ENCODE results near the gene ERFE. TPM values are rescaled to one million over a fixed set of nuclear protein-coding genes. Genes with fewer than 3 reads are reported as not detected.

Gene ERFE
- total RNA-seq, 1 experiment from 2014 or later = 4.5 TPM

- TF ChIP-seq, protein P1, sequence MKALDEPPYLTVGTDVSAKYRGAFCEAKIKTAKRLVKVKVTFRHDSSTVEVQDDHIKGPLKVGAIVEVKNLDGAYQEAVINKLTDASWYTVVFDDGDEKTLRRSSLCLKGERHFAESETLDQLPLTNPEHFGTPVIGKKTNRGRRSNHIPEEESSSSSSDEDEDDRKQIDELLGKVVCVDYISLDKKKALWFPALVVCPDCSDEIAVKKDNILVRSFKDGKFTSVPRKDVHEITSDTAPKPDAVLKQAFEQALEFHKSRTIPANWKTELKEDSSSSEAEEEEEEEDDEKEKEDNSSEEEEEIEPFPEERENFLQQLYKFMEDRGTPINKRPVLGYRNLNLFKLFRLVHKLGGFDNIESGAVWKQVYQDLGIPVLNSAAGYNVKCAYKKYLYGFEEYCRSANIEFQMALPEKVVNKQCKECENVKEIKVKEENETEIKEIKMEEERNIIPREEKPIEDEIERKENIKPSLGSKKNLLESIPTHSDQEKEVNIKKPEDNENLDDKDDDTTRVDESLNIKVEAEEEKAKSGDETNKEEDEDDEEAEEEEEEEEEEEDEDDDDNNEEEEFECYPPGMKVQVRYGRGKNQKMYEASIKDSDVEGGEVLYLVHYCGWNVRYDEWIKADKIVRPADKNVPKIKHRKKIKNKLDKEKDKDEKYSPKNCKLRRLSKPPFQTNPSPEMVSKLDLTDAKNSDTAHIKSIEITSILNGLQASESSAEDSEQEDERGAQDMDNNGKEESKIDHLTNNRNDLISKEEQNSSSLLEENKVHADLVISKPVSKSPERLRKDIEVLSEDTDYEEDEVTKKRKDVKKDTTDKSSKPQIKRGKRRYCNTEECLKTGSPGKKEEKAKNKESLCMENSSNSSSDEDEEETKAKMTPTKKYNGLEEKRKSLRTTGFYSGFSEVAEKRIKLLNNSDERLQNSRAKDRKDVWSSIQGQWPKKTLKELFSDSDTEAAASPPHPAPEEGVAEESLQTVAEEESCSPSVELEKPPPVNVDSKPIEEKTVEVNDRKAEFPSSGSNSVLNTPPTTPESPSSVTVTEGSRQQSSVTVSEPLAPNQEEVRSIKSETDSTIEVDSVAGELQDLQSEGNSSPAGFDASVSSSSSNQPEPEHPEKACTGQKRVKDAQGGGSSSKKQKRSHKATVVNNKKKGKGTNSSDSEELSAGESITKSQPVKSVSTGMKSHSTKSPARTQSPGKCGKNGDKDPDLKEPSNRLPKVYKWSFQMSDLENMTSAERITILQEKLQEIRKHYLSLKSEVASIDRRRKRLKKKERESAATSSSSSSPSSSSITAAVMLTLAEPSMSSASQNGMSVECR (CRISPR knock-in tag; IDR thresholded peaks at IDR 0.05; ENCODE audit: borderline replicate concordance) = no peak
- no peak for TF ChIP-seq ATF1 (CRISPR knock-in tag; IDR thresholded peaks at IDR 0.05)
- TF ChIP-seq MXD4 (CRISPR knock-in tag; IDR thresholded peaks at IDR 0.05; ENCODE audit: borderline replicate concordance) = no peak
- no peak for TF ChIP-seq E2F4 (CRISPR knock-in tag; IDR thresholded peaks at IDR 0.05; ENCODE audit: borderline replicate concordance, low read depth)
- TF ChIP-seq, protein P2, sequence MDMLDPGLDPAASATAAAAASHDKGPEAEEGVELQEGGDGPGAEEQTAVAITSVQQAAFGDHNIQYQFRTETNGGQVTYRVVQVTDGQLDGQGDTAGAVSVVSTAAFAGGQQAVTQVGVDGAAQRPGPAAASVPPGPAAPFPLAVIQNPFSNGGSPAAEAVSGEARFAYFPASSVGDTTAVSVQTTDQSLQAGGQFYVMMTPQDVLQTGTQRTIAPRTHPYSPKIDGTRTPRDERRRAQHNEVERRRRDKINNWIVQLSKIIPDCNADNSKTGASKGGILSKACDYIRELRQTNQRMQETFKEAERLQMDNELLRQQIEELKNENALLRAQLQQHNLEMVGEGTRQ (CRISPR knock-in tag; IDR thresholded peaks at IDR 0.05) = peak; percentile 47; the same call in 1 of the 2 replicates
- TF ChIP-seq, protein P3, sequence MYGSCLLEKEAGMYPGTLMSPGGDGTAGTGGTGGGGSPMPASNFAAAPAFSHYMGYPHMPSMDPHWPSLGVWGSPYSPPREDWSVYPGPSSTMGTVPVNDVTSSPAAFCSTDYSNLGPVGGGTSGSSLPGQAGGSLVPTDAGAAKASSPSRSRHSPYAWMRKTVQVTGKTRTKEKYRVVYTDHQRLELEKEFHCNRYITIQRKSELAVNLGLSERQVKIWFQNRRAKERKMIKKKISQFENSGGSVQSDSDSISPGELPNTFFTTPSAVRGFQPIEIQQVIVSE (CRISPR knock-in tag; IDR thresholded peaks at IDR 0.05; ENCODE audit: borderline replicate concordance) = no peak
- TF ChIP-seq ZBTB21 (CRISPR knock-in tag; IDR thresholded peaks at IDR 0.05; ENCODE audit: borderline replicate concordance) = no peak
- no peak for TF ChIP-seq TEAD4 (CRISPR knock-in tag; IDR thresholded peaks at IDR 0.05)
- no peak for TF ChIP-seq STAT6 (CRISPR knock-in tag; conservative IDR thresholded peaks at IDR 0.05; ENCODE audit: low read depth)
- TF ChIP-seq, protein P4, sequence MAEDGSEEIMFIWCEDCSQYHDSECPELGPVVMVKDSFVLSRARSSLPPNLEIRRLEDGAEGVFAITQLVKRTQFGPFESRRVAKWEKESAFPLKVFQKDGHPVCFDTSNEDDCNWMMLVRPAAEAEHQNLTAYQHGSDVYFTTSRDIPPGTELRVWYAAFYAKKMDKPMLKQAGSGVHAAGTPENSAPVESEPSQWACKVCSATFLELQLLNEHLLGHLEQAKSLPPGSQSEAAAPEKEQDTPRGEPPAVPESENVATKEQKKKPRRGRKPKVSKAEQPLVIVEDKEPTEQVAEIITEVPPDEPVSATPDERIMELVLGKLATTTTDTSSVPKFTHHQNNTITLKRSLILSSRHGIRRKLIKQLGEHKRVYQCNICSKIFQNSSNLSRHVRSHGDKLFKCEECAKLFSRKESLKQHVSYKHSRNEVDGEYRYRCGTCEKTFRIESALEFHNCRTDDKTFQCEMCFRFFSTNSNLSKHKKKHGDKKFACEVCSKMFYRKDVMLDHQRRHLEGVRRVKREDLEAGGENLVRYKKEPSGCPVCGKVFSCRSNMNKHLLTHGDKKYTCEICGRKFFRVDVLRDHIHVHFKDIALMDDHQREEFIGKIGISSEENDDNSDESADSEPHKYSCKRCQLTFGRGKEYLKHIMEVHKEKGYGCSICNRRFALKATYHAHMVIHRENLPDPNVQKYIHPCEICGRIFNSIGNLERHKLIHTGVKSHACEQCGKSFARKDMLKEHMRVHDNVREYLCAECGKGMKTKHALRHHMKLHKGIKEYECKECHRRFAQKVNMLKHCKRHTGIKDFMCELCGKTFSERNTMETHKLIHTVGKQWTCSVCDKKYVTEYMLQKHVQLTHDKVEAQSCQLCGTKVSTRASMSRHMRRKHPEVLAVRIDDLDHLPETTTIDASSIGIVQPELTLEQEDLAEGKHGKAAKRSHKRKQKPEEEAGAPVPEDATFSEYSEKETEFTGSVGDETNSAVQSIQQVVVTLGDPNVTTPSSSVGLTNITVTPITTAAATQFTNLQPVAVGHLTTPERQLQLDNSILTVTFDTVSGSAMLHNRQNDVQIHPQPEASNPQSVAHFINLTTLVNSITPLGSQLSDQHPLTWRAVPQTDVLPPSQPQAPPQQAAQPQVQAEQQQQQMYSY (CRISPR knock-in tag; IDR thresholded peaks at IDR 0.05) = no peak
- TF ChIP-seq ZNF423 (CRISPR knock-in tag; IDR thresholded peaks at IDR 0.05) = no peak
- TF ChIP-seq ZBTB43 (CRISPR knock-in tag; IDR thresholded peaks at IDR 0.05) = no peak
- TF ChIP-seq CREM (CRISPR knock-in tag; IDR thresholded peaks at IDR 0.05) = no peak
- TF ChIP-seq AFF4 (CRISPR knock-in tag; IDR thresholded peaks at IDR 0.05; ENCODE audit: borderline replicate concordance) = no peak
- TF ChIP-seq SMAD4 (CRISPR knock-in tag; IDR thresholded peaks at IDR 0.05) = no peak
- TF ChIP-seq ERG (CRISPR knock-in tag; IDR thresholded peaks at IDR 0.05) = no peak
Observed at GRCh38 chr2:238203094-238203972, 44.6 kb downstream of the ERFE start, which contains the start of gene ILKAP (continued).

Data from WTC11 (cell line).